Measurements from ENCODE around the gene LARP4B. TPM values are rescaled to one million over a fixed set of nuclear protein-coding genes. Genes with fewer than 3 reads are reported as not detected.

Gene LARP4B
- polyA plus RNA-seq (2013, experiment 1 of 4), result 45.8 TPM
- polyA plus RNA-seq (2013, experiment 2 of 4), result 41.2 TPM
- 27.3 TPM for polyA plus RNA-seq (2013, experiment 3 of 4)
- 29.7 TPM for polyA plus RNA-seq (2013, experiment 4 of 4)

DNA sequence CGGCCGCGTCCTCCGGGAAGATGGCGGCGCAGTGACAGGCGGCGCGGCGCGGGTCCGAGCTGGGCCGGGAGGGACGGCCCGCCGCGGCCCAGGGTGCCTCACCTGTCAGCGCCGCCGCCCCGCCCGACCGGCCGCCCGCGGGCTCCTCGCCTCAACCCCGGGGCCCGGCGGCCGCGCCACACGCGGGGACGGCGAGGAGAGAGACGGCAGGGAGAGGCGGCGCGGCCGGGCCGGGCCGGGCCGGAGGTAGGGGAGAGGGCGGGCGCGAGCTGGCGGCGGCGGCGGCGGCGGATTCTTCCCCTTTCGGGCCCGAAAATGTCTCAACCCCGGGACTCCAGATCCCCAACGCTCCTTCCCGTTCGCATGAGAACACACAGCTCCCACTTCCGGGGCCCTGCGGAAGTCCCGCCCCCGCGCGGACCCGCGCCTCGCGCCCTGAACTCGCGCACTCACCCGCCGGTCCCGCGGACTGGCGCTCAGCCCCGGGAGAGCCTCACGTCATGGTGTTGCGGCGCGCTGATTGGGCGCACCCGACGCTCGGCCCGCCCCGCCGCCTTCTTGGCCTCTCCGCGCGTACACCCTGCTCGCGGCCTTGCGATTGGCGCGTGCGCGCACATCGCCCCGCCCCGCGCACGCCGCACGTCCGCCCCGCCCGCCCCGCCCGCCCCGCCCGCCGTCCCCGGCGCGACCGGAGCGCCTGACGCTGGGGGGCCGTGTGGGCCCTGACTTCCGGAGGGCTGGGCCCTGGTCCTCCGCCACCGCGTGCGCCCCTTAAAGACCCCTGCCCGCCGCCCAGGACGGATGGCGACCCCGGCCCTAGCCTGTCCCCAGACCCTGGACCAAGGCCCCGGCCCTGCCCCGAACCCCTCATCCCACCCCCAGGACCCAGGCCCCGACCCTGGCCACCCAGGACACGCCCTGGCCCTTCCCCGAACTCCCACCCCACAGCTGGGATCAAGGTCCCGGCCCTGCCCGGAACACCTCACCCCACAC is at the start of gene LARP4B:
LARP4B (minus strand) TSS at position 380 of the 993 bp plus-strand sequence. CDS start 45,984 bp downstream, outside the sequence.
- Histone ChIP-seq H3K4me1 (ENCODE audit: control insufficient read depth, insufficient read depth, low read length) (peaks cover 9% of the 10 kb centered on the region), H3K27me3 (ENCODE audit: control insufficient read depth, insufficient read depth, low read length, poor library complexity, severe bottlenecking) (no peaks in the 10 kb centered on the region), H3K4me3 (ENCODE audit: insufficient read depth, low read depth, low read length) (peak within 1 kb of the TSS; percentile 75), H3K36me3 (ENCODE audit: control insufficient read depth, insufficient read depth, low read length) (no peaks in the 10 kb centered on the region), H3K27ac (ENCODE audit: insufficient read depth, low read depth, low read length, poor library complexity, severe bottlenecking) (peak within 1 kb of the TSS; percentile 69), H3K9me3 (ENCODE audit: control insufficient read depth, low read length) (no peaks in the 10 kb centered on the region)
- 0 to 1% methylated on average over 137 of the region's 137 CpGs for WGBS, 2 experiments

DNA sequence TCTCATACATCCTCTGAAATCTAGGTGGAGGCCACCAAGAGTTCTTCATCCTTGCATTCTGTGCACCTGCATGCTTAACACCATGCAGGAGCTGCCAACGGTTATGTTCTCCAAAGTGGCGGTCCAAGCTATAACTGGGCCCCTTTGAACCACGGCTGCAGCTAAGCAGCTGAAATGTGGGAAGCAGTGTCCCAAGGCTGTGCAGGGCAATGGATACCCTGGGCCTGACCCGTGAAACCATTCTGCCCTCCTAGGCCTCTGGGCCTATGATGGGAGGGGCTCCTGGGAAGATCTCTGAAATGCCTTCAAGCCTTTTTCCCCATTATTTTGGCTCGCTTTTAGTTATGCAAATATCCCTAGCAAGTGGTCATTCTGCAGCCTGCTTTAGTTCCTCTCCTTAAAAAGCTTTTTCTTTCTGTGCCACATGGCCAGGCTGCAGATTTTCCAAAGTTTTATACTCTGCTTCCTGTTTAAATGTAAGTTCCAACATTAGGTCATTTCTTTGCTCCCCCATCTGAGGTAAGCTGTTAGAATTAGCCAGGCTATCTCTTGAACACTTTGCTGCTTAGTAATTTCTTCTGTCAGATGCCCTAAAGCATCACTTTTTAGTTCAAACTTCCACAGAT is 49.1 kb upstream of the LARP4B start:
- H3K27ac ChIP-seq (ENCODE audit: insufficient read depth, low read depth, low read length, poor library complexity, severe bottlenecking), result no peak overlapping the region
- H3K27me3 ChIP-seq (ENCODE audit: control insufficient read depth, insufficient read depth, low read length, poor library complexity, severe bottlenecking), result no peaks in the 10 kb centered on the region
- H3K9me3 ChIP-seq (ENCODE audit: control insufficient read depth, low read length), result peaks cover 6% of the 10 kb centered on the region
- no peak overlapping the region for H3K4me3 ChIP-seq (ENCODE audit: insufficient read depth, low read depth, low read length)
- no peaks in the 10 kb centered on the region for H3K4me1 ChIP-seq (ENCODE audit: control insufficient read depth, insufficient read depth, low read length)
- peaks cover 5% of the 10 kb centered on the region for H3K36me3 ChIP-seq (ENCODE audit: control insufficient read depth, insufficient read depth, low read length)
- 93 to 94% methylated on average over 5 of the region's 5 CpGs for WGBS, 2 experiments

DNA sequence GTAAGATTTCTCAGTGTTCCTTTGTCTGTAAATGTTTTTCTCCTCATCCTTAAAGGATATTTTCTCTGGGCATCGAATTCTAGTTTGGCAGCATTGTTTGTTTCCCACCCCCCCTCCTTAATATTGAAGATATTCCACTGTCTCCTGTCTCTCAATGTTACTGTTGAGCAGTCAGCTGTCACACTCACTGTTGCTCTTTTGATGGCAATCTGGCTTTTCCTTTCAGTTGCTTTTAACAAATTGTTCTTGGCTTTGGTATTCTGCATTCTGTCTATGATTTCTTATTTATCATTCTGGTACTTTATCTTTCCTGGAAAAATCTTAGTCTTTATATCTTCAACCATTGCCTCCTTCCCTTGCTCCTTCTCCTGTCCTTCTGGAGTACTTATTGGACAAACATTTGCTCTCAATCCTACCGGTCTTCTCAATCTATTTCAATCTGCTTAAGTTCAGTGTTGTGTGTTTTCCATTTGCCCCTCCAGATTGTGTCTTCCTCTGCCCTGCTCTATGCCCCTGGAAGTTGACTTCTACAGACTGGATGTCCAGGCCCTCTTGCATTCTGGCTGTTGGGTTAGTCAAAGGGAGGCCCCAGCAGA is 47.4 kb upstream of the LARP4B start:
- 86 to 95% methylated on average over 2 of the region's 2 CpGs for WGBS, 2 experiments
- no peak overlapping the region for H3K27ac ChIP-seq (ENCODE audit: insufficient read depth, low read depth, low read length, poor library complexity, severe bottlenecking)
- H3K9me3 ChIP-seq (ENCODE audit: control insufficient read depth, low read length), result peaks cover 6% of the 10 kb centered on the region
- H3K27me3 ChIP-seq (ENCODE audit: control insufficient read depth, insufficient read depth, low read length, poor library complexity, severe bottlenecking), result no peaks in the 10 kb centered on the region
- no peaks in the 10 kb centered on the region for H3K4me1 ChIP-seq (ENCODE audit: control insufficient read depth, insufficient read depth, low read length)
- H3K36me3 ChIP-seq (ENCODE audit: control insufficient read depth, insufficient read depth, low read length), result peaks cover 5% of the 10 kb centered on the region
- no peak overlapping the region for H3K4me3 ChIP-seq (ENCODE audit: insufficient read depth, low read depth, low read length)

DNA sequence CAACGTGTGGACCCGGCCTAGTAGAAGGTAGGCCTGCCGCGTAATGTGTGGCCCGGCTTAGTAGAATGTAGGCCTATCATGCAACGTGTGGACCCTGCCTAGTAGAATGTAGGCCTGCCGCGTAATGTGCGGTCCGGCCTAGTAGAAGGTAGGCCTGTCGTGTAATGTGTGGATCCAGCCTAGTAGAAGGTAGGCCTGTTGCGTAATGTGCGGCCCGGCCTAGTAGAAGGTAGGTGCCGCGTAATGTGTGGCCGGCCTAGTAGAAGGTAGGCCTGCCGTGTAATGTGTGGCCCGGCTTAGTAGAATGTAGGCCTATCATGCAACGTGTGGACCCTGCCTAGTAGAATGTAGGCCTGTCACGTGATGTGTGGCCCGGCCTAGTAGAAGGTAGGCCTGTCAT is 44.8 kb upstream of the LARP4B start:
- Histone ChIP-seq H3K27ac (ENCODE audit: insufficient read depth, low read depth, low read length, poor library complexity, severe bottlenecking) (no peak overlapping the region), H3K4me1 (ENCODE audit: control insufficient read depth, insufficient read depth, low read length) (no peaks in the 10 kb centered on the region), H3K4me3 (ENCODE audit: insufficient read depth, low read depth, low read length) (no peak overlapping the region), H3K27me3 (ENCODE audit: control insufficient read depth, insufficient read depth, low read length, poor library complexity, severe bottlenecking) (no peaks in the 10 kb centered on the region), H3K36me3 (ENCODE audit: control insufficient read depth, insufficient read depth, low read length) (peaks cover 5% of the 10 kb centered on the region), H3K9me3 (ENCODE audit: control insufficient read depth, low read length) (peaks cover 6% of the 10 kb centered on the region)
- WGBS, 2 experiments, result 94% methylated on average over 22 of the region's 22 CpGs

DNA sequence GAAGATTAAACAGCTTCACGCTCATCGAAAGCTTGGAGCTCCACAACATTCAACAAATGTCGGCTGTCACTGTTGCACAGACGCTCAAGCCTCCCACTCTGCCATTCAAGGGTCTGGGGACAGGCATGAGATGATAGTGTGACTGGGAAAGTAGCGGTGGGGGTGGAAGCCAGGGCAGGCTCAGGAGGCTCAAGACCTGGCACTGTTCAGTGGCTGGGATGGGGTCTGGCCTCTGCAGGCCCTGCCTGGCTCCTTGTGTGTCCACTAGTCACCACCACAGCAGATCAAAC is 43.2 kb upstream of the LARP4B start:
- Histone ChIP-seq H3K36me3 (ENCODE audit: control insufficient read depth, insufficient read depth, low read length) (no peaks in the 10 kb centered on the region), H3K27ac (ENCODE audit: insufficient read depth, low read depth, low read length, poor library complexity, severe bottlenecking) (no peak overlapping the region), H3K27me3 (ENCODE audit: control insufficient read depth, insufficient read depth, low read length, poor library complexity, severe bottlenecking) (no peaks in the 10 kb centered on the region), H3K9me3 (ENCODE audit: control insufficient read depth, low read length) (no peaks in the 10 kb centered on the region), H3K4me1 (ENCODE audit: control insufficient read depth, insufficient read depth, low read length) (no peaks in the 10 kb centered on the region), H3K4me3 (ENCODE audit: insufficient read depth, low read depth, low read length) (no peak overlapping the region)
- WGBS, 2 experiments, result 97 to 98% methylated on average over 5 of the region's 5 CpGs

DNA sequence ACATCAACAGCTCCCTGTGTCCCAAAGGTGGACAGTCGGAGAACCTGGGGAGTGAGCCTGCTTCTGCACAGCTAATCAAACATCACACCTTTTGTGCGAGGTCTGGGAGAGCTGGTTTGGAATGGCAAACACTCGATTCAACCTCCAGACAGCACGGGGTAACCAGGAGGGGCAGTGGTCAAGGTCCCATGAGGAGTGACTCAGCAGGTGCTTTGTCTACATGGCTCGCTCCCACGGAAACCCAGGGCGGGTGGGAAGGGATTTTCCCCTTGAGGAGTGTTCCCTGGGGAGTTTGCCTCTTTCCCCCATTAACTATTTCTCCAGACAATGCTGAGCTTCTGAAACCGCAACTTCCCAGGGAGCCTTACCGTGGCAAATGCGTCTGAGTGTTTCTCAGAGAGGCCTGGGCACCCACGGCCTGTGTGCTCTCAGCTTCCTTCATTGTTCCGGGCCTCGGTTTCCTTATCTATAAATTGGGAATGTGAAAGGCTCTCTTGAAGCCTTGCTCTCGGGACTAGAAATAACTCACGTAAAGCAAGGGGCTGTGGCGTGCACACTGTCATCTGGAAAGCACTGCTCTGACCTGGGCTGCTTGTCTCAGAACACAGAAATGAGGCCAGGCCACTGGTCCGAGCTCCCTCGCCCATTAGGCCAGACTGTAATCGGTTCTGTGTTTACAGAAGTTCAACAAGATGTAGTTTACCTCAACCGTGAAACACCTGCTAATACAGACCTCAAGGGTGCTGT is 42.7 kb upstream of the LARP4B start:
- H3K4me3 ChIP-seq (ENCODE audit: insufficient read depth, low read depth, low read length), result no peak overlapping the region
- H3K9me3 ChIP-seq (ENCODE audit: control insufficient read depth, low read length), result no peaks in the 10 kb centered on the region
- no peak overlapping the region for H3K27ac ChIP-seq (ENCODE audit: insufficient read depth, low read depth, low read length, poor library complexity, severe bottlenecking)
- H3K36me3 ChIP-seq (ENCODE audit: control insufficient read depth, insufficient read depth, low read length), result no peaks in the 10 kb centered on the region
- H3K27me3 ChIP-seq (ENCODE audit: control insufficient read depth, insufficient read depth, low read length, poor library complexity, severe bottlenecking), result no peaks in the 10 kb centered on the region
- H3K4me1 ChIP-seq (ENCODE audit: control insufficient read depth, insufficient read depth, low read length), result no peaks in the 10 kb centered on the region
- 79 to 80% methylated on average over 20 of the region's 20 CpGs for WGBS, 2 experiments

DNA sequence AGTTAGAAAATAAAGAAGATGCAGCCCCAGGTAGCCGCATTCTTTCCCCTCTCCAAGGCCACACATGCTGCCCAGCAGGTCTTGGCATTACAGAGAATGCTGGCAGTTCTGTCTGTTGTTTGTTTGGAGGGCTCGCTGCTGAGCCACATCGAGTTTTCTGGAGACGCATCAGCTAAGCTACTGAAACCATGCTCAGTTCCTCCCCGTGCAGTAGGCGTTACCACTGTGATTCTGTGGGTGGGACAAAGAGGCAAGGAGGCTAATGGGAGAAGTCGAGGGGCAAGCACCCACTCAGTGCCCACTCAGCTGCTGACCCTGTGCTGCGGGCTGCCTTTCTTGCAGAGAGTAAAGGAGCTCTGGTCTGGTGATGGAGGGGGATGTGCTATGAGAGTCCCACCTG is 41.3 kb upstream of the LARP4B start:
- no peaks in the 10 kb centered on the region for H3K27me3 ChIP-seq (ENCODE audit: control insufficient read depth, insufficient read depth, low read length, poor library complexity, severe bottlenecking)
- WGBS, 2 experiments, result 62 to 63% methylated on average over 8 of the region's 8 CpGs
- H3K9me3 ChIP-seq (ENCODE audit: control insufficient read depth, low read length), result no peaks in the 10 kb centered on the region
- H3K27ac ChIP-seq (ENCODE audit: insufficient read depth, low read depth, low read length, poor library complexity, severe bottlenecking), result no peak overlapping the region
- no peaks in the 10 kb centered on the region for H3K36me3 ChIP-seq (ENCODE audit: control insufficient read depth, insufficient read depth, low read length)
- no peak overlapping the region for H3K4me3 ChIP-seq (ENCODE audit: insufficient read depth, low read depth, low read length)
- no peaks in the 10 kb centered on the region for H3K4me1 ChIP-seq (ENCODE audit: control insufficient read depth, insufficient read depth, low read length)

DNA sequence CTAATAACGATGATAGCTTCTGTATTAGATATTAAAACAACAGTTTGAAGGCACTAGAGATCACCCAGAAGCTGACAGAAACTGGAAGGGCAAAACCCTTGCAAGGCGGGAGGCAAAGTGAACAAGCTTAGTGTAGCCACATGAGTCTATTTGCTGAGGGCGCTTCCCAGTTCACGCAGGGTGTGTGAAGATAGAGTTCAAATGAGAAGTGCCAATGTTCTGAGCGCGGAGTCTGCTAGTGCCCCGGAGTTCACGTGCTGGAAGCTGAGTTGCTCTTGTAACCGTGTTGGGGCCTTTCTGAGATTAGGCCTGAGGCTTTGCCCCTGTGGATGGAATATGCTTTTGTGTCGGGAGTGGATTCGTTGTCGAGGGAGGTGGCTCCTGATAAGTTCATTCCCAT is 40.1 kb upstream of the LARP4B start:
- Histone ChIP-seq H3K4me3 (ENCODE audit: insufficient read depth, low read depth, low read length) (no peak overlapping the region), H3K36me3 (ENCODE audit: control insufficient read depth, insufficient read depth, low read length) (no peaks in the 10 kb centered on the region), H3K27me3 (ENCODE audit: control insufficient read depth, insufficient read depth, low read length, poor library complexity, severe bottlenecking) (no peaks in the 10 kb centered on the region), H3K27ac (ENCODE audit: insufficient read depth, low read depth, low read length, poor library complexity, severe bottlenecking) (no peak overlapping the region), H3K9me3 (ENCODE audit: control insufficient read depth, low read length) (no peaks in the 10 kb centered on the region), H3K4me1 (ENCODE audit: control insufficient read depth, insufficient read depth, low read length) (no peaks in the 10 kb centered on the region)
- 91 to 95% methylated on average over 12 of the region's 12 CpGs for WGBS, 2 experiments

DNA sequence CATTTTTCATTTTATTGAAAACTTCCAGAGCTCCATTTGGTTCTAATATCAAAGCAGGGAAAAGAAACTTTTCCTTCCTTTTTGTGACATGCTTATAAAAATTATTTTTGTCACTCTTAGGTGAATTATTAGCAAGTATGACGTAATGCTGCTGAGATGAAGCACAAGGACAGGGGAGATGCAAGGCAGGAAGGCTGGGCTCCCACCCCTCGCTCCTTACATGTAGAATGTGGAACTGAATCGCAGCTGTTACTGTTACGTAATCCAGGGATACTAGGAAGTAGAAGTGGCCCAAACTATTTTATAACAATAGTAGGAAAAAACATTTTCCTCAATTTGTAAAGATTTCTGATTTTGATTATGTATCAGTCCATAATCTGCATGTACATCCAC is 39.6 kb upstream of the LARP4B start:
- WGBS, 2 experiments, result 95% methylated on average over 3 to 4 of the region's 4 CpGs
- Histone ChIP-seq H3K4me1 (ENCODE audit: control insufficient read depth, insufficient read depth, low read length) (no peaks in the 10 kb centered on the region), H3K27me3 (ENCODE audit: control insufficient read depth, insufficient read depth, low read length, poor library complexity, severe bottlenecking) (no peaks in the 10 kb centered on the region), H3K9me3 (ENCODE audit: control insufficient read depth, low read length) (no peaks in the 10 kb centered on the region), H3K27ac (ENCODE audit: insufficient read depth, low read depth, low read length, poor library complexity, severe bottlenecking) (no peak overlapping the region), H3K36me3 (ENCODE audit: control insufficient read depth, insufficient read depth, low read length) (no peaks in the 10 kb centered on the region), H3K4me3 (ENCODE audit: insufficient read depth, low read depth, low read length) (no peak overlapping the region)
